ENCODE data around the gene SSR2.
"Not testable (repeated sequence)": the region's sequence is repeated elsewhere in the genome, so short reads cannot be mapped to it uniquely, and the experiment has no call there.

Gene SSR2

GRCh38 chr1:155996166-155996565 lies 24.6 kb downstream of the SSR2 start:
- DNase-seq (ENCODE audit: low read depth): no peak
- no peak overlapping the region for H3K4me3 ChIP-seq (ENCODE audit: low read depth, low read length)
- no peak for TF ChIP-seq CTCF (conservative IDR thresholded peaks at IDR 0.05; ENCODE audit: low read depth, low read length)

GRCh38 chr1:155993595-155993994 lies 27.2 kb downstream of the SSR2 start:
- no peak for DNase-seq (ENCODE audit: low read depth)
- TF ChIP-seq CTCF (conservative IDR thresholded peaks at IDR 0.05; ENCODE audit: low read depth, low read length): no peak
- H3K4me3 ChIP-seq (ENCODE audit: low read depth, low read length): no peak overlapping the region

GRCh38 chr1:155990005-155990739 lies 30.6 kb downstream of the SSR2 start:
- DNase-seq (ENCODE audit: low read depth): no peak
- no peak overlapping the region for H3K4me3 ChIP-seq (ENCODE audit: low read depth, low read length)

GRCh38 chr1:155989242-155990004 lies 31.3 kb downstream of the SSR2 start:
- no peak overlapping the region for H3K4me3 ChIP-seq (ENCODE audit: low read depth, low read length)
- TF ChIP-seq CTCF (conservative IDR thresholded peaks at IDR 0.05; ENCODE audit: low read depth, low read length): peak; percentile 98
- peak; percentile 77 for DNase-seq (ENCODE audit: low read depth)

More at GRCh38 chr1:155990005-155990739, 30.6 kb downstream of the SSR2 start:
- no peak for TF ChIP-seq CTCF (conservative IDR thresholded peaks at IDR 0.05; ENCODE audit: low read depth, low read length)

GRCh38 chr1:155984903-155985645 lies 35.7 kb downstream of the SSR2 start:
- DNase-seq (ENCODE audit: low read depth); H3K4me3 ChIP-seq (ENCODE audit: low read depth, low read length): not testable (repeated sequence)

- no peak for DNase-seq (ENCODE audit: low read depth)
- no peak for TF ChIP-seq CTCF (conservative IDR thresholded peaks at IDR 0.05; ENCODE audit: low read depth, low read length)
- H3K4me3 ChIP-seq (ENCODE audit: low read depth, low read length): no peak overlapping the region
Measured at GRCh38 chr1:155984341-155984740, 36.4 kb downstream of the SSR2 start.

Data from choroid plexus epithelial cell (primary cell).